Neural progenitor cell (in vitro differentiated cells): Measurements from ENCODE around the gene PRR33. TPM values are rescaled to one million over a fixed set of nuclear protein-coding genes. Genes with fewer than 3 reads are reported as not detected.

Experiments used
- DNase-seq: peaks from one replicate; pipeline ENCODE4 v3.0.0-alpha.2; 2016; ENCODE audit warnings: low spot score
- H2AFZ ChIP-seq: fragments of 200-600 bp; sonication (generic); replicated peaks from 2 replicates; pipeline ENCODE4 v1.6.1; 2016; ENCODE audit warnings: antibody characterized with exemption
- H3F3A ChIP-seq: fragments of 200-600 bp; sonication (generic); 2 replicates; pipeline ENCODE4 v1.6.1; 2016; ENCODE audit warnings: antibody characterized with exemption, low read depth
- H3K27ac ChIP-seq: fragments of 200-600 bp; sonication (generic); 2 replicates; pipeline ENCODE4 v1.5.1; 2016; ENCODE audit warnings: mild to moderate bottlenecking
- H3K27me3 ChIP-seq: fragments of 200-600 bp; sonication (generic); 2 replicates; pipeline ENCODE4 v1.6.1; 2016; ENCODE audit warnings: mild to moderate bottlenecking, moderate library complexity
- H3K36me3 ChIP-seq: fragments of 200-600 bp; sonication (generic); 2 replicates; pipeline ENCODE4 v1.5.1; 2016
- H3K4me1 ChIP-seq: fragments of 200-600 bp; sonication (generic); 2 replicates; pipeline ENCODE4 v1.6.1; 2016; ENCODE audit warnings: mixed run types
- H3K4me2 ChIP-seq: fragments of 200-600 bp; sonication (generic); 2 replicates; pipeline ENCODE4 v1.6.1; 2016
- H3K4me3 ChIP-seq: fragments of 200-600 bp; sonication (generic); 2 replicates; pipeline ENCODE4 v1.5.1; 2016
- H3K79me2 ChIP-seq: fragments of 200-600 bp; sonication (generic); 2 replicates; pipeline ENCODE4 v1.6.1; 2016; ENCODE audit warnings: low read depth
- H3K9ac ChIP-seq: fragments of 200-600 bp; sonication (generic); 2 replicates; pipeline ENCODE4 v1.6.1; 2016
- H3K9me3 ChIP-seq: fragments of 200-600 bp; sonication (generic); 2 replicates; pipeline ENCODE4 v1.5.1; 2016; ENCODE audit warnings: low read depth
- H4K20me1 ChIP-seq: fragments of 200-600 bp; sonication (generic); 2 replicates; pipeline ENCODE4 v1.6.1; 2016; ENCODE audit warnings: low read depth
- H3K27ac Mint-ChIP-seq: 3 replicates; pipeline ENCODE4 v1.8.0; 2021; ENCODE audit warnings: mixed read lengths
- H3K27me3 Mint-ChIP-seq: 2 replicates; pipeline ENCODE4 v1.8.0; 2022; ENCODE audit warnings: low read depth, mild to moderate bottlenecking, inconsistent platforms, moderate library complexity, mixed read lengths; ENCODE audit not compliant: insufficient read depth
- H3K36me3 Mint-ChIP-seq: 3 replicates; pipeline ENCODE4 v1.8.0; 2021; ENCODE audit warnings: mixed read lengths
- H3K4me1 Mint-ChIP-seq: 3 replicates; pipeline ENCODE4 v1.8.0; 2021; ENCODE audit warnings: mixed read lengths
- H3K4me3 Mint-ChIP-seq: 3 replicates; pipeline ENCODE4 v1.8.0; 2021; ENCODE audit warnings: mild to moderate bottlenecking, moderate library complexity, mixed read lengths
- H3K9me3 Mint-ChIP-seq: 3 replicates; pipeline ENCODE4 v1.8.0; 2020; ENCODE audit warnings: mixed read lengths
- EZH2 ChIP-seq: fragments of 200-600 bp; sonication (generic); IDR thresholded peaks from 2 replicates; pipeline ENCODE4 v1.6.1; 2017; ENCODE audit warnings: antibody characterized with exemption, mild to moderate bottlenecking, moderate library complexity
- EZH2phosphoT487 ChIP-seq: fragments of 200-600 bp; sonication (generic); IDR thresholded peaks from 2 replicates; pipeline ENCODE4 v1.6.1; 2017; ENCODE audit warnings: antibody characterized with exemption
- total RNA-seq: library from RNA; depleted of rRNA; stranded (reverse); fragments of >200 nt; gene quantifications from 2 replicates; pipeline ENCODE4 v1.2.3, GENCODE V29; 2015; ENCODE audit warnings: low replicate concordance
- TF ChIP-seq, protein P1 (sequence below): fragments of 200-600 bp; sonication (generic); IDR thresholded peaks from 2 replicates; pipeline ENCODE4 v1.5.1; 2017; ENCODE audit warnings: antibody characterized with exemption, mild to moderate bottlenecking

PRR33 gene
- total RNA-seq, 1 donor from 2014 or later: not detected

- Mint-ChIP-seq H3K4me3 (no peak overlapping the region), H3K9me3 (no peaks in the 10 kb centered on the region), H3K27ac (peak overlapping the region; percentile 63), H3K27me3 (peaks cover 15% of the 10 kb centered on the region), H3K36me3 (no peaks in the 10 kb centered on the region), H3K4me1 (peaks cover 34% of the 10 kb centered on the region)
- H3K4me1 ChIP-seq: no peaks in the 10 kb centered on the region
- H3K4me3 ChIP-seq: no peak overlapping the region
- H3F3A ChIP-seq: no peaks in the 10 kb centered on the region
- H4K20me1 ChIP-seq: no peaks in the 10 kb centered on the region
- H3K79me2 ChIP-seq: no peaks in the 10 kb centered on the region
- H3K9ac ChIP-seq: no peak overlapping the region
- DNase-seq: no peak
- H3K36me3 ChIP-seq: no peaks in the 10 kb centered on the region
- H2AFZ ChIP-seq: no peak overlapping the region
- no peak overlapping the region for H3K4me2 ChIP-seq
- H3K27ac ChIP-seq: no peak overlapping the region
- TF ChIP-seq, protein P1, sequence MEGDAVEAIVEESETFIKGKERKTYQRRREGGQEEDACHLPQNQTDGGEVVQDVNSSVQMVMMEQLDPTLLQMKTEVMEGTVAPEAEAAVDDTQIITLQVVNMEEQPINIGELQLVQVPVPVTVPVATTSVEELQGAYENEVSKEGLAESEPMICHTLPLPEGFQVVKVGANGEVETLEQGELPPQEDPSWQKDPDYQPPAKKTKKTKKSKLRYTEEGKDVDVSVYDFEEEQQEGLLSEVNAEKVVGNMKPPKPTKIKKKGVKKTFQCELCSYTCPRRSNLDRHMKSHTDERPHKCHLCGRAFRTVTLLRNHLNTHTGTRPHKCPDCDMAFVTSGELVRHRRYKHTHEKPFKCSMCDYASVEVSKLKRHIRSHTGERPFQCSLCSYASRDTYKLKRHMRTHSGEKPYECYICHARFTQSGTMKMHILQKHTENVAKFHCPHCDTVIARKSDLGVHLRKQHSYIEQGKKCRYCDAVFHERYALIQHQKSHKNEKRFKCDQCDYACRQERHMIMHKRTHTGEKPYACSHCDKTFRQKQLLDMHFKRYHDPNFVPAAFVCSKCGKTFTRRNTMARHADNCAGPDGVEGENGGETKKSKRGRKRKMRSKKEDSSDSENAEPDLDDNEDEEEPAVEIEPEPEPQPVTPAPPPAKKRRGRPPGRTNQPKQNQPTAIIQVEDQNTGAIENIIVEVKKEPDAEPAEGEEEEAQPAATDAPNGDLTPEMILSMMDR: no peak
- TF ChIP-seq EZH2 (no peak), EZH2phosphoT487 (no peak)
- H3K9me3 ChIP-seq: no peaks in the 10 kb centered on the region
- peaks cover 16% of the 10 kb centered on the region for H3K27me3 ChIP-seq
Observed at GRCh38 chr11:1872267-1872985, 19.3 kb downstream of the PRR33 start.

DNA sequence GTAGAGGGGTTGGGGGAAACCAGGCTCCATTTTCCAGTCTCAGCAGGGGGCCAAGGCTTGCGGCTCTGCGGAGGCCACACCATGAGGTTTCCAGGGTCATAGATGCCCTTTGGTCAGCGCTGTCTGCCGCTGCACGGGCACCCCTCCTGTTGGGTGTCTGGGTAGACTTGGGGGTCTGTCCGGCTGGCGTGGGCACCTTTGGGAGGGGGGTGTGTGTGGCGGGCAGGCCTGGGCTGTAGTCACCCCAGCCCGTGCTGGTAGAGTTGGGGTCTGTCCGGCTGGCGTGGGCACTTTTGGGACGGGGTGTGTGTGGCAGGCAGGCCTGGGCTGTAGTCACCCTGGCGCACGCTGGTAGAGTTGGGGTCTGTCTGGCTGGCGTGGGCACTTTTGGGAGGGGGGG, 20.2 kb downstream of the PRR33 start:
- H3K79me2 ChIP-seq: no peaks in the 10 kb centered on the region
- H4K20me1 ChIP-seq: no peaks in the 10 kb centered on the region
- no peaks in the 10 kb centered on the region for H3K9me3 Mint-ChIP-seq
- no peaks in the 10 kb centered on the region for H3F3A ChIP-seq
- no peaks in the 10 kb centered on the region for H3K36me3 ChIP-seq
- H3K36me3 Mint-ChIP-seq: no peaks in the 10 kb centered on the region
- peaks cover 16% of the 10 kb centered on the region for H3K27me3 ChIP-seq
- H3K27ac Mint-ChIP-seq: no peak overlapping the region
- no peak overlapping the region for H3K9ac ChIP-seq
- no peaks in the 10 kb centered on the region for H3K4me1 ChIP-seq
- TF ChIP-seq, protein P1: no peak
- TF ChIP-seq EZH2 (no peak), EZH2phosphoT487 (no peak)
- H3K27me3 Mint-ChIP-seq: peaks cover 15% of the 10 kb centered on the region
- no peak overlapping the region for H3K4me3 ChIP-seq
- no peak overlapping the region for H3K4me2 ChIP-seq
- no peaks in the 10 kb centered on the region for H3K9me3 ChIP-seq
- H3K4me3 Mint-ChIP-seq: no peak overlapping the region
- H2AFZ ChIP-seq: no peak overlapping the region
- DNase-seq: peak; percentile 29
- peaks cover 33% of the 10 kb centered on the region for H3K4me1 Mint-ChIP-seq
- no peak overlapping the region for H3K27ac ChIP-seq

DNA sequence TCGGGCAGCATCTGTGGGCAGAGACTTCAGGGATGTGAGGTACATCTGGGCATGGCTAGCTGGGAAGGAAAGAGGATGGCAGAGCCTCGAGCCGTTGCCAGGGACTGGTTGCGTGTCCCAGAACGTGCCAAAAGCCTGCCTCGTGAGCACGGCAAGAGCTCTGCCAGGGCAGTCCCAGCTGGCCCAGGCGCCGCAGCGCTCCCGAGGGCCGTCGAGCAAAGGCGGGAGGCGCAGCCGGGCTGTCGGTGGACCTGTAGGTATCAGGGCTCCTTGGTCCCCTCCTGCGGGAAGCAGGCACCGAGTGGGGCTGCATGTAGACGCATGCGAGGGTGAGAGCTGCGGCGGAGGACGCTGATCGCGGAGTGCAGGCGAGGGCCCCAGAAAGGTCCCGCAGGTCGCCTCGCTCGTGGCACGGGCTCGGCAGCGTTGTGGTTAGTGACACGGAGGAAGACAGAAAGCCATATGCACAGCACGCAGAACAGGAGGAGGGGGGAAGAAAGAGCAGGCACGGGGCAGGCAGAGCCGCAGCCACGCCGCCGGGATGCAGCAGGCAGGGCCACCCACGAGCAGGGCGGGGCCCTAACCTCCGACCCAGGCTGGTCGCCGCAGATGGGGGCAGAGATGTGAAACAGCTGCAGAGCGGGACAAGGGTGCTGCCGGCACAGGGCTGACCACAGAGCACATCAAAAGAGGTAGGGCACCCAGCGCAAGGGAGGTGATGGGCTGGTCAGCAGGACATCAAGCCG, 20.8 kb downstream of the PRR33 start:
- Mint-ChIP-seq H3K36me3 (no peaks in the 10 kb centered on the region), H3K4me1 (peaks cover 33% of the 10 kb centered on the region), H3K27ac (peak overlapping the region; percentile 89), H3K4me3 (no peak overlapping the region), H3K9me3 (no peaks in the 10 kb centered on the region), H3K27me3 (peaks cover 15% of the 10 kb centered on the region)
- Histone ChIP-seq H3K79me2 (no peaks in the 10 kb centered on the region), H3K27ac (no peak overlapping the region), H3K27me3 (peaks cover 16% of the 10 kb centered on the region), H3K4me2 (no peak overlapping the region), H4K20me1 (no peaks in the 10 kb centered on the region), H3K36me3 (no peaks in the 10 kb centered on the region), H2AFZ (no peak overlapping the region), H3K4me3 (no peak overlapping the region), H3K9me3 (no peaks in the 10 kb centered on the region), H3K4me1 (no peaks in the 10 kb centered on the region), H3K9ac (no peak overlapping the region), H3F3A (no peaks in the 10 kb centered on the region)
- TF ChIP-seq, protein P1: no peak
- TF ChIP-seq EZH2phosphoT487: no peak
- no peak for TF ChIP-seq EZH2
- DNase-seq: peak; percentile 45
